NCI-H748 treated with DMSO at 0.1 percent for 48 hours (cell line): ENCODE data around the gene FHL1.
A peak's percentile ranks its signal among the peaks of the same experiment; 100 is the strongest.
"Not testable (repeated sequence)": the region's sequence is repeated elsewhere in the genome, so short reads cannot be mapped to it uniquely, and the experiment has no call there.

ENCODE experiments used
- DNase-seq: peaks from one replicate; lab custom pipeline; 2025; lab: John Stamatoyannopoulos, UW

The FHL1 gene

GRCh38 chrX:136146614-136147314, 569 bp upstream of the FHL1 start:
- DNase-seq, result no peak

DNA sequence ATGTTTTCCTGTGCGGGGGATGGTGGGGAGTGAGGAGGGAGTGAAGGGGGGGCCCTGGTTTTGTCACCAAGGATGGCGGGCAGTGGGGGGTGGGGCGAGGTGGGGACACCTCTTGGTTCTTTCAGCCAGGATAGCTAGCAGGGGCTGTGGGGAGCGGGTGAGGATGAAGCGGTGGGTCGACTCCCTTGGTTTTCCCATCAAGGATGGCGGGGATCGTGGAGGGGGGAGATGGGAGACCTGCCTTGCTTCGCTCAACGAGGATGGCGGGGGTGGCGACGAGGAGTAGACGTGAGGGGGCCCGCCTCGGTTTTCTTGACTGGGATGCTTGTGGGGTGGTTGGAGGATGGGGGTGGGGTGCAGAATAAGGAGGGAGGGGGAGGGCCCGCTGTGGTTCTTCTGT, 643 bp downstream of the FHL1 start:
- DNase-seq, result no peak

- DNase-seq, result no peak
Measured at GRCh38 chrX:136148391-136148790, 1.1 kb downstream of the FHL1 start.

GRCh38 chrX:136154998-136155397, 7.7 kb downstream of the FHL1 start:
- DNase-seq, result no peak

DNA sequence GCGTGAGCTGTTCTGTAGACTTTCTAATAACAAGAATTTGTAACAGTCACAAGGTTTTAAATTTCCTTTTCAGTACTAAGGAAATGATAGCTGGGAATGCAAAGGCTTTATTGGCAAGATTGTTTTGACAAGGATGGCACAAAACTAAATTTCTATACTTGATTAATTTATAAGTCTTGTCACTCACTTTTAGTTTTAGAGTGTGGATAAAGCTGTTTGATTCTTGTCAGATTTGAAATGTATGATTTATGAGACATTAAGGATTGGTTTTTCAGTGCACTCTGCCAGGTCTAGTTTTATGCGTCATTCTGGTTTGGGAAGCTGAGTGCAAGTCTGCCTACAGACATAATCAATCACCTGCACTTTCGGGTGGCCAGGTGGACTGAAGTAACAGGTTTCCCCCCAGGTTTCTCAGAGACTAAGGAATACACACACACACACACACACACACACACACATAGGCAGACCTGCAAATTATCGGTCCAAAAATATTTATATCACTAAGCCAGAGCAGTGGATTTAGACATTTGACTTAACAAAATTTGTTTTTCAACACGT, 9.3 kb downstream of the FHL1 start:
- no peak for DNase-seq

DNA sequence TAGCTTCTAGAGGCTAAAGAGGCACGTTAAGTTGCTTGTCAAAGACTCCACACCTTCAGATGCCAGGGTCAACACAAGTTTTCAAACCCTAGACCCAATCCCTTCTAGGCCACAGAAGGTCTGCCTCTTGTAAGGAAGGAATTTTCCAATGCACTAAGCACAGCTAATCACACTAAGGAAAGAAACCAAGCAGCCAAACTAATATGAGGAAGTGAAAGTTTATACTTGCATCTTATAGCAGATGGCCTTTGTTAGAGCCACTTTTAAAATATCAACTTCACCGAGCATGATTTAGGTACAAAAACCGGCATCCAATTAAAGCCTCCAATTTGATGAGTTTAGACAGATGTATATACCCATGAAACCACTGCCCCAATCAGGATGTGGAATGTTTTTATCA, 9.9 kb downstream of the FHL1 start:
- no peak for DNase-seq

- no peak for DNase-seq
Measured at GRCh38 chrX:136158685-136159084, 11.4 kb downstream of the FHL1 start.

DNA sequence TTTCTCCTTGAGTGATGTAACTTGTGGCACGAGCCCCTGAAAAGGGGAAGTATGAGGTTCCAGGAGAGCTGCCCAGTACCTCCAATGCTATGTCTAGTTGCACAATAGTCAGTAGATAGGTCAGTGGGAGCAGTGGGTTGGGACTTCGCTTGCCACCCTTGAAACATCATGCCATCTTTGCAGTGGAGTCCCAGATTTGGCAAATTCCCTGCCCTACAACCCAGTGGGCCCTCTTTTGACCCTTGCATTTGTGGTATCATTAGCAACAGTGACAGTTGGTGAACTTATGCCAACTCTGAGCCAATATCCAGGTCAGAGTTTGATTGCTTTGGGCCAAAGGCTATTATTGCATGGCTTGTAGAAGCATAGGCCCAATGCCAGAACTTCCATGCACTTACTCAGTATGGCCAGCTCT, 12.3 kb downstream of the FHL1 start:
- DNase-seq, result no peak

- no peak for DNase-seq
Measured at GRCh38 chrX:136162827-136163570, 15.7 kb downstream of the FHL1 start.

DNA sequence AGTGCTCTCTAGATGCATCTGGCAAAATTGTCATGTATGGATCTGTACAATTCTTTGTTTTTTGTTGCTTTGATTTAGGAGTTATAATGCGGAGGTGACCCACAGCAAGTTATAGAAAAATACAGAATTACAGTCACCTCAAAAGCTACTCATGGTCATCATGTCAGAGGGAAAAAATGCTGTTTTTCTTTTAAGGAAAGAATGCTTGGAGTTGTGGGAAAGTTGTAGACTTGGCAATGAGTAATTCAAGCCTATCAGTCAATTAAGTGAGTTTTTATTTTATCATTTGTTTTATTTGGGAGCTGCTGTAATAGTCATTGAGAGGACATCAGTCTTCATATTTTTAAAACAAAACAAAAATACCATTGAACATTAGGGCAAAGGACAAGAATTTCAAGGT, 16.4 kb downstream of the FHL1 start:
- DNase-seq, result no peak

DNA sequence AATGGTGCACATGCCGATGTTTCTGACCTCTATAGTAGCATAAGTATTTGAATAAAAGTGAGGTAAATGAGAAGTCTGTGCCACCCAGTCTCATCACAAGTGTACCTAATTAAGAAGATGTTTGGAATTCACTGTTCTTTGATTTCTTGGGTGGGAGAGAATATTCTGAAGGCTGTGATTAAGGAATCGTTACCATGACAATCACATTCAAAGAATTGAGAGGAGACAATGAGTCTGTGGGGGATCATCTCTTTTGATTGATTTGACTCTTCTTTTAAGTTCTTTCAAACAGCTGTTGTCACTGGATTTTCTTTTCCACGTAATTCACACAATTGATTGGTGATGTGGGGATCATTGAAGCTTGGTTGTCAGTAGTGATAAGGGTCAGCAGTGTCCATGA, 18.1 kb downstream of the FHL1 start:
- DNase-seq, result no peak

DNA sequence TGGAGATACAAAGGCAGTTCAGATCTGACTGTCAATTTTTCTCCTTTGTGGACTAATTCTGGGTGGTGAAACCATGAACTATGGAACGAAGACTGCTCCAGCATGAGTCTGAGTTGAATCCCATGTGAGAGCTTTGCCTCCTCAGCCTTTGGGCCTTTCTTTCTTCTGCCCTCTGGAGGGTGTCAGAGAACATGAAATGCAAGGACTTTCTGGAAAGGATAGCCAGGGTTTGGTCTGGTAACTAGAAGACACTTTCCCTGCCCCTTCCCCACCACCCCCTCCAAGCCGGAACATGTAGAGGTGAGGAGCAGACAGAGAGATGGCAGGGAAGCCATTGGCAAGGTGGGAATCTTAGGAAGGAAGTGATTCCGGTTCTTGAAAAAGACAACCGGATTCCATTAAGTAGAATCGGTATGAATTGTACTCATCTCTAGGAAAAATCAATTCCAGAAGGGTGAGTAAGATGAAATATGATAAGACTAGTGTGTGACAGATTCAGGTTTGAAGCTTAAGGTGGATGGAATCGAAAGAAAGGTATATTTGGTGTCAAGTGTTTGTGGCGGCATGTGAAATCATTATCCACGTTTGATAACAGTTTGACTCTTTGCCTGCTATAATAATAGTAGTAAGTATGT, 19.0 kb downstream of the FHL1 start:
- DNase-seq, result no peak

- DNase-seq, result not testable (repeated sequence)
Measured at GRCh38 chrX:136167989-136168388, 20.7 kb downstream of the FHL1 start.

- DNase-seq, result peak; percentile 69
Measured at GRCh38 chrX:136168929-136169735, 21.8 kb downstream of the FHL1 start.

DNA sequence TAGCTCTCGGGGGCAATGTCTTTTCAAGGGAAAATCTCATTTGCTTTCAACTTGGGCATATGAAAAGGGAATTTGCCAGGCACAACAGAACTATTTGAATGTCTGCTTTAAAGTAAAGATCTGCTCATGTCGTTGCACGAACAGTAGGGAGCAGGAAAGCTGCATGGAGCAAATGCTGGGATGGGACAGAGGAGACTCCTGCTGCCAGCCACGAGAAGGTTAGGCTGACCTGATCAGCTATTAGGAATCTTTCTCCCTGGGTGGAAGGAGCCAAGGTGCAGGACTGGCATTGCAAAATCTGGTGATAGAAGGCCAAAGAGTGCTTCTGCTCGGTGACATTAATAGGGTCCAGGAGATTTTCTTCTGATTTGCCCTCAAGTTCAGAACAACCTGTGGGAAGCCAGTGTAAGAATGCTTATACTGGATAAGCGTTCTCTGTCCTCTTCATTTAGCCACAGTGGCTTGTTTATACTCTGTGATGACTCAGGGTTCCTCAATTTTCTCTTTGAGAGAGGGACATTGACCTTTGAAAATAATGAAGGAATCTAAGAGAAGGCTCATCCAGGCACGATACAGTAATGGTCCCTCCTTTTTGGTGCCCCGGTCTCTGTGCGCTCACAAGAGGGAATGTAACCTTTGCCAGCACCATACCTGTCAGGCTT, 22.9 kb downstream of the FHL1 start:
- no peak for DNase-seq

- no peak for DNase-seq
Measured at GRCh38 chrX:136171420-136171819, 24.1 kb downstream of the FHL1 start.

- no peak for DNase-seq
Measured at GRCh38 chrX:136176399-136176825, 29.1 kb downstream of the FHL1 start.

DNA sequence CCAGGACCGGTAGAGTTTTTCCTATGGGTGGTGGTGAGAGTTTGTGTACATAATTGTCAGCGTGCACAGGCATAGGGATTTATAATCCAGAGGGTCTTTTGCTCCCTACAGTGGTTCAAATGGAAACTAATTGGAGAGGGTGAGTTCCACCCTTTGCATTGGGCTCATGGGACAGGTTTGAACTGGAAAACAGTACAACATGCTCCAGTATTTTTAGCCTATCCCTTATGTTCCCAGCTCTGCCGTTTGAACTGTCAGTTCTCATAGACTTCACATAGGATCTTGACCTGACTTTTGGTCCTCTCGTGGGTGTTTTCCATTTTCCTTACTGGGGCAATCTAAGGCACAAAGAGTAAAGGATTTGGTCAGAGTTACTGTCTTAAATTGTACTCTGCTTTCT, 31.8 kb downstream of the FHL1 start:
- DNase-seq, result no peak

DNA sequence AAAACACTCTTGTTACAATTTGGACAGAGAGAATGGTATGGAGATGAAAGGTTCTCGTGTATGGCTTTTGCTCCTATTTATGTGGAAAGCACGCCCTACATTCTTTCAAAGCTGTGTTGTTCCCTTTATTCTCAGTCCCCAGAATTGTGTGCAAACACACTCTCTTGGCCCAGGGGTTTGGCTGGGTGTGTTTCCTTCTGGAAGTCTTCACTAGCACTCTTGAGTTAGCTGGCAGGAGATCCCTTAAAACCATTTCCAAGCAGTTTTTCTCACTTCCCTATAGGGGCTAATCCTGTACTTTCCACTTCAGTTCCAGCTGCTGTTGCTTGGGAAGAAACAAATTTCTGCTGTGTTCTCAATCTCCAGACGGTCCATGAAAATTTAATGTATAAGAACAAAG, 35.1 kb downstream of the FHL1 start:
- no peak for DNase-seq

DNA sequence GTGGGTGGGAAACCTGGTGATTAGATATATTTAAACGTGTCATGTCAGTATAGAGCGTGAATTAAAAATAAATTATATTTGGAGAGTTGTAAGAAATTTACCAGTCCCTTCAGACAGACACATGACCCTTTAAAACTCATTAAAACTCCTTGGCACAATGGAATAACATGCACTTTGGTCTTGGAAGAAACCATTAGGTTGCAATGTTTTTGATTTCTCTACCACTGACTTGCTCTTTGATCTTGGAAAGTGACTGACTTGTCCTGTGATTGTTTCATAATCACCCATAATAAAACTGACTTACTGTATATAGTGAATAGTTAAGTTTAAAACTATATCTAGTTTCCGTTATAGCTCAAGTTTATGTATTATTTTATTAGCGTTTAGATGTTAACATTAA, 35.8 kb downstream of the FHL1 start:
- no peak for DNase-seq

- no peak for DNase-seq
Measured at GRCh38 chrX:136183917-136184316, 36.6 kb downstream of the FHL1 start.
